ENCODE measurements around the gene VIPR2.
"Not testable (repeated sequence)": the region's sequence is repeated elsewhere in the genome, so short reads cannot be mapped to it uniquely, and the experiment has no call there.

VIPR2 gene

GRCh38 chr7:159083698-159084068 is 61.0 kb downstream of the VIPR2 start:
- Histone ChIP-seq H3K27me3 (no peaks in the 10 kb centered on the region), H3K36me3 (no peaks in the 10 kb centered on the region), H3K4me1 (ENCODE audit: control insufficient read depth in 1 of 2, insufficient read depth in 1 of 2, low read depth in 1 of 2, low read length in 1 of 2) (no peaks in the 10 kb centered on the region), H3K4me3 (ENCODE audit: low read depth in 1 of 2, low read length in 1 of 2) (no peak overlapping the region), H3K27ac (no peak overlapping the region), H3K9me3 (no peaks in the 10 kb centered on the region)
- no peak for TF ChIP-seq CTCF (IDR thresholded peaks at IDR 0.05)

- no peak overlapping the region for H3K27ac ChIP-seq
- H3K27me3 ChIP-seq, result no peaks in the 10 kb centered on the region
- no peaks in the 10 kb centered on the region for H3K36me3 ChIP-seq
- TF ChIP-seq CTCF (IDR thresholded peaks at IDR 0.05), result no peak
- no peaks in the 10 kb centered on the region for H3K9me3 ChIP-seq
- H3K4me3 ChIP-seq (ENCODE audit: low read depth in 1 of 2, low read length in 1 of 2), result no peak overlapping the region
- no peaks in the 10 kb centered on the region for H3K4me1 ChIP-seq (ENCODE audit: control insufficient read depth in 1 of 2, insufficient read depth in 1 of 2, low read depth in 1 of 2, low read length in 1 of 2)
Observed at GRCh38 chr7:159083001-159083697, 61.5 kb downstream of the VIPR2 start.

- not testable (repeated sequence) for H3K9me3 ChIP-seq; H3K4me1 ChIP-seq (ENCODE audit: control insufficient read depth in 1 of 2, insufficient read depth in 1 of 2, low read depth in 1 of 2, low read length in 1 of 2); H3K4me3 ChIP-seq (ENCODE audit: low read depth in 1 of 2, low read length in 1 of 2); H3K27me3 ChIP-seq; H3K36me3 ChIP-seq; H3K27ac ChIP-seq
Observed at GRCh38 chr7:159082075-159082474, 62.6 kb downstream of the VIPR2 start.

GRCh38 chr7:159078911-159079270 is 65.8 kb downstream of the VIPR2 start:
- no peak overlapping the region for H3K4me3 ChIP-seq (ENCODE audit: low read depth in 1 of 2, low read length in 1 of 2)
- H3K9me3 ChIP-seq, result no peaks in the 10 kb centered on the region
- no peak for TF ChIP-seq CTCF (IDR thresholded peaks at IDR 0.05)
- peaks cover 11% of the 10 kb centered on the region for H3K27me3 ChIP-seq
- H3K36me3 ChIP-seq, result no peaks in the 10 kb centered on the region
- no peak overlapping the region for H3K27ac ChIP-seq
- no peaks in the 10 kb centered on the region for H3K4me1 ChIP-seq (ENCODE audit: control insufficient read depth in 1 of 2, insufficient read depth in 1 of 2, low read depth in 1 of 2, low read length in 1 of 2)

- Histone ChIP-seq H3K9me3 (no peaks in the 10 kb centered on the region), H3K27me3 (peaks cover 11% of the 10 kb centered on the region), H3K36me3 (no peaks in the 10 kb centered on the region), H3K27ac (no peak overlapping the region), H3K4me3 (ENCODE audit: low read depth in 1 of 2, low read length in 1 of 2) (no peak overlapping the region), H3K4me1 (ENCODE audit: control insufficient read depth in 1 of 2, insufficient read depth in 1 of 2, low read depth in 1 of 2, low read length in 1 of 2) (no peaks in the 10 kb centered on the region)
- TF ChIP-seq CTCF (IDR thresholded peaks at IDR 0.05), result no peak
Observed at GRCh38 chr7:159078193-159078910, 66.3 kb downstream of the VIPR2 start.

GRCh38 chr7:159076333-159076732 is 68.3 kb downstream of the VIPR2 start:
- no peak overlapping the region for H3K27ac ChIP-seq
- H3K4me1 ChIP-seq (ENCODE audit: control insufficient read depth in 1 of 2, insufficient read depth in 1 of 2, low read depth in 1 of 2, low read length in 1 of 2), result no peaks in the 10 kb centered on the region
- no peak for TF ChIP-seq CTCF (IDR thresholded peaks at IDR 0.05)
- H3K9me3 ChIP-seq, result no peaks in the 10 kb centered on the region
- no peaks in the 10 kb centered on the region for H3K36me3 ChIP-seq
- H3K27me3 ChIP-seq, result peaks cover 11% of the 10 kb centered on the region
- H3K4me3 ChIP-seq (ENCODE audit: low read depth in 1 of 2, low read length in 1 of 2), result no peak overlapping the region

Data from neutrophil (primary cell).